ENCODE measurements around the gene RBFOX2. TPM values are rescaled to one million over a fixed set of nuclear protein-coding genes. Genes with fewer than 3 reads are reported as not detected.

The RBFOX2 gene
- total and polyA plus RNA-seq, 2 of the 8 experiments (the other 6 are each of a cell fraction or from before 2014, with no cell fraction given), result 121 to 122 TPM

GRCh38 chr22:35840302-35840739 lies 188.3 kb downstream of the RBFOX2 start (continued):
- TF ChIP-seq GABPA (IDR thresholded peaks at IDR 0.05; ENCODE audit: borderline replicate concordance, insufficient read depth, low read length) (no peak), ATF3 (IDR thresholded peaks at IDR 0.05; ENCODE audit: insufficient read depth, low read depth, low read length) (no peak), CHD1 (IDR thresholded peaks at IDR 0.05; ENCODE audit: low read depth, low read length) (no peak), CHD2 (IDR thresholded peaks at IDR 0.05; ENCODE audit: low read length) (0 out of 2 replicates have a peak, but pooled peaks have one; percentile 8), GTF2F1 (IDR thresholded peaks at IDR 0.05; ENCODE audit: borderline replicate concordance, low read depth, low read length) (no peak), SUZ12 (IDR thresholded peaks at IDR 0.05; ENCODE audit: low read length) (no peak), CREB1 (IDR thresholded peaks at IDR 0.05) (peak; percentile 61; the same call in 1 of the 2 replicates), TBP (IDR thresholded peaks at IDR 0.05; ENCODE audit: low read depth, low read length) (no peak; the same call in 1 of the 2 replicates), MAFK (IDR thresholded peaks at IDR 0.05; ENCODE audit: low read depth, low read length) (no peak)

Measured in H1 (cell line).